HepG2 (cell line): ENCODE measurements around the gene RTEL1. TPM values are rescaled to one million over a fixed set of nuclear protein-coding genes. Genes with fewer than 3 reads are reported as not detected.
A peak's percentile ranks its signal among the peaks of the same experiment; 100 is the strongest.

ENCODE experiments used
- ATM ChIP-seq: fragments of 450-650 bp; IDR thresholded peaks from 2 replicates; pipeline ENCODE4 v1.7.1; 2017; ENCODE audit warnings: mild to moderate bottlenecking, borderline replicate concordance
- HNRNPL ChIP-seq: fragments of 200-400 bp; formaldehyde crosslinking; IDR thresholded peaks from 2 replicates; pipeline ENCODE4 v1.6.1; 2017; ENCODE audit warnings: mild to moderate bottlenecking, low read depth, low read length
- IKZF5 ChIP-seq: IDR thresholded peaks from 2 replicates; pipeline ENCODE4 v1.6.1; 2018; ENCODE audit warnings: missing genetic modification reagents, mild to moderate bottlenecking, missing compliant biosample characterization
- IRF1 ChIP-seq: sonication (generic); formaldehyde crosslinking; IDR thresholded peaks from 2 replicates; pipeline ENCODE4 v1.4.0; 2020; ENCODE audit warnings: low read depth, mild to moderate bottlenecking, missing genetic modification reagents
- JUND ChIP-seq: sonication (generic); formaldehyde crosslinking; IDR thresholded peaks from 2 replicates; pipeline ENCODE4 v1.8.0; 2022; ENCODE audit warnings: mild to moderate bottlenecking, missing genetic modification reagents
- MATR3 ChIP-seq: sonication (generic); formaldehyde crosslinking; IDR thresholded peaks from 2 replicates; pipeline ENCODE4 v1.4.0; 2020; ENCODE audit warnings: missing genetic modification reagents
- NAIF1 ChIP-seq: sonication (generic); formaldehyde crosslinking; IDR thresholded peaks from 2 replicates; pipeline ENCODE4 v1.5.0; 2020; ENCODE audit warnings: mild to moderate bottlenecking, missing genetic modification reagents, borderline replicate concordance
- NFE2L1 ChIP-seq: sonication (generic); formaldehyde crosslinking; IDR thresholded peaks from 2 replicates; pipeline ENCODE4 v1.4.0; 2020; ENCODE audit warnings: missing genetic modification reagents, mild to moderate bottlenecking, borderline replicate concordance
- NFRKB ChIP-seq: fragments of 450-650 bp; IDR thresholded peaks from 2 replicates; pipeline ENCODE4 v1.6.1; 2017
- NRL ChIP-seq: sonication (generic); formaldehyde crosslinking; IDR thresholded peaks from 2 replicates; pipeline ENCODE4 v1.5.0; 2020; ENCODE audit warnings: missing genetic modification reagents, mild to moderate bottlenecking, moderate library complexity, borderline replicate concordance
- POLR2AphosphoS5 ChIP-seq: IDR thresholded peaks from 2 replicates; pipeline ENCODE4 v1.6.1; 2012; ENCODE audit warnings: low read depth, low read length
- RFXANK ChIP-seq: IDR thresholded peaks from 2 replicates; pipeline ENCODE4 v1.6.1; 2016
- TEAD2 ChIP-seq: sonication (generic); formaldehyde crosslinking; IDR thresholded peaks from 2 replicates; pipeline ENCODE4 v1.9.0; 2021; ENCODE audit warnings: missing genetic modification reagents
- TMF1 ChIP-seq: sonication (generic); formaldehyde crosslinking; IDR thresholded peaks from 2 replicates; pipeline ENCODE4 v1.8.1; 2022; ENCODE audit warnings: low read depth, missing genetic modification reagents
- TRIM22 ChIP-seq: fragments of 450-650 bp; IDR thresholded peaks from 2 replicates; pipeline ENCODE4 v1.6.1; 2017
- ZBTB8A ChIP-seq: sonication (generic); formaldehyde crosslinking; IDR thresholded peaks from 2 replicates; pipeline ENCODE4 v1.4.0; 2020; ENCODE audit warnings: mild to moderate bottlenecking, low read depth, missing genetic modification reagents, borderline replicate concordance
- ZFP37 ChIP-seq: sonication (generic); formaldehyde crosslinking; IDR thresholded peaks from 2 replicates; pipeline ENCODE4 v1.4.0; 2020; ENCODE audit warnings: missing genetic modification reagents, borderline replicate concordance
- ZMAT5 ChIP-seq: sonication (generic); formaldehyde crosslinking; IDR thresholded peaks from 2 replicates; pipeline ENCODE4 v1.5.0; 2020; ENCODE audit warnings: mild to moderate bottlenecking, low read depth, missing genetic modification reagents, borderline replicate concordance
- ZNF180 ChIP-seq: sonication (generic); formaldehyde crosslinking; IDR thresholded peaks from 2 replicates; pipeline ENCODE4 v1.4.0; 2020; ENCODE audit warnings: low read depth, missing genetic modification reagents, borderline replicate concordance
- ZNF333 ChIP-seq: sonication (generic); formaldehyde crosslinking; IDR thresholded peaks from 2 replicates; pipeline ENCODE4 v1.4.0; 2020; ENCODE audit warnings: mild to moderate bottlenecking, missing genetic modification reagents, borderline replicate concordance
- ZNF343 ChIP-seq: sonication (generic); formaldehyde crosslinking; IDR thresholded peaks from 2 replicates; pipeline ENCODE4 v1.4.0; 2020; ENCODE audit warnings: mild to moderate bottlenecking, missing genetic modification reagents
- ZNF564 ChIP-seq: sonication (generic); formaldehyde crosslinking; IDR thresholded peaks from 2 replicates; pipeline ENCODE4 v1.8.1; 2023; ENCODE audit warnings: mild to moderate bottlenecking, missing genetic modification reagents
- ZNF670 ChIP-seq: sonication (generic); formaldehyde crosslinking; IDR thresholded peaks from 2 replicates; pipeline ENCODE4 v1.8.0; 2022; ENCODE audit warnings: mild to moderate bottlenecking, missing genetic modification reagents, borderline replicate concordance
- ZNF747 ChIP-seq: sonication (generic); formaldehyde crosslinking; IDR thresholded peaks from 2 replicates; pipeline ENCODE4 v1.8.1; 2023; ENCODE audit warnings: missing genetic modification reagents, mild to moderate bottlenecking, borderline replicate concordance
- ZNF772 ChIP-seq: sonication (generic); formaldehyde crosslinking; IDR thresholded peaks from 2 replicates; pipeline ENCODE4 v1.5.0; 2020; ENCODE audit warnings: mild to moderate bottlenecking, missing genetic modification reagents
- ZNF883 ChIP-seq: sonication (generic); formaldehyde crosslinking; IDR thresholded peaks from 2 replicates; pipeline ENCODE4 v1.5.1; 2020; ENCODE audit warnings: mild to moderate bottlenecking, missing genetic modification reagents; ENCODE audit errors: not compliant biosample characterization
- ZSCAN25 ChIP-seq: sonication (generic); formaldehyde crosslinking; IDR thresholded peaks from 2 replicates; pipeline ENCODE4 v1.8.0; 2022; ENCODE audit warnings: mild to moderate bottlenecking, missing genetic modification reagents
- ZSCAN29 ChIP-seq: sonication (generic); formaldehyde crosslinking; conservative IDR thresholded peaks from 2 replicates; pipeline ENCODE4 v1.4.0; 2020; ENCODE audit warnings: mild to moderate bottlenecking, missing genetic modification reagents
- polyA plus RNA-seq, 8 experiments: library from polyadenylated mRNA; depleted of rRNA in 3 of 8; stranded (reverse) in 7 of 8; unstranded in 1 of 8; fragments of >200 nt; fragmentation: Illumina TruSeq in 4 of 8; extraction: Trizol in 4 of 8; gene quantifications; 2 replicates each; pipeline versions ENCODE4 v1.2.1 to v1.2.3, GENCODE V29; 2011 to 2016; ENCODE audit warnings: low read depth in 4 of 8, missing spikeins in 1 of 8, mixed read lengths in 1 of 8; ENCODE audit not compliant: insufficient read depth in 1 of 8
- total RNA-seq, 5 experiments: library from RNA; depleted of rRNA; stranded (reverse); fragments of >200 nt; fragmentation: Illumina TruSeq; extraction: Trizol; gene quantifications; 2 replicates each; pipeline ENCODE4 v1.2.3, GENCODE V29; 2016; ENCODE audit warnings: low read depth in 1 of 5

The RTEL1 gene
- total and polyA plus RNA-seq, 2 of the 13 experiments (the other 11 are each of a cell fraction or from before 2014, with no cell fraction given) = 21.8 to 36.4 TPM

- TF ChIP-seq ZNF333 (CRISPR knock-in tag) (no peak; the same call in 1 of the 2 replicates), IRF1 (CRISPR knock-in tag) (no peak; the same call in 1 of the 2 replicates), MATR3 (CRISPR knock-in tag) (no peak), TMF1 (CRISPR knock-in tag) (no peak), IKZF5 (CRISPR knock-in tag) (peak; percentile 50; the same call in 1 of the 2 replicates), NFRKB (no peak), JUND (CRISPR knock-in tag) (no peak), ZNF772 (CRISPR knock-in tag) (peak; percentile 82; the same call in 1 of the 2 replicates), POLR2AphosphoS5 (peak; percentile 13; the same call in 1 of the 2 replicates), NFE2L1 (peak; percentile 13; the same call in 1 of the 2 replicates), TEAD2 (CRISPR knock-in tag) (no peak), ZNF883 (no peak), ZBTB8A (CRISPR knock-in tag) (no peak), ZNF747 (CRISPR knock-in tag) (peak; percentile 87; the same call in 1 of the 2 replicates), NAIF1 (CRISPR knock-in tag) (no peak), TRIM22 (no peak), ZNF180 (CRISPR knock-in tag) (no peak), HNRNPL (peak; percentile 91), ZFP37 (CRISPR knock-in tag) (no peak), ZNF564 (CRISPR knock-in tag) (peak; percentile 82; the same call in 1 of the 2 replicates), ZSCAN25 (CRISPR knock-in tag) (no peak), ZSCAN29 (peak; percentile 21; the same call in 1 of the 2 replicates), ATM (no peak), ZMAT5 (CRISPR knock-in tag) (no peak), ZNF670 (CRISPR knock-in tag) (no peak; the same call in 1 of the 2 replicates), RFXANK (CRISPR knock-in tag) (no peak), NRL (CRISPR knock-in tag) (no peak; the same call in 1 of the 2 replicates), ZNF343 (CRISPR knock-in tag) (peak; percentile 38)
Measured at GRCh38 chr20:63736893-63737694, 79.0 kb downstream of the RTEL1 start (continued).
